DMS153 treated with DMSO at 0.1 percent for 48 hours (cell line): Measurements from ENCODE around the gene NKAIN2.
A peak's percentile ranks its signal among the peaks of the same experiment; 100 is the strongest.

ENCODE experiments used
- DNase-seq: peaks from one replicate; lab custom pipeline; 2025; ENCODE audit not compliant: unreplicated experiment; lab: John Stamatoyannopoulos, UW

Gene NKAIN2

DNA sequence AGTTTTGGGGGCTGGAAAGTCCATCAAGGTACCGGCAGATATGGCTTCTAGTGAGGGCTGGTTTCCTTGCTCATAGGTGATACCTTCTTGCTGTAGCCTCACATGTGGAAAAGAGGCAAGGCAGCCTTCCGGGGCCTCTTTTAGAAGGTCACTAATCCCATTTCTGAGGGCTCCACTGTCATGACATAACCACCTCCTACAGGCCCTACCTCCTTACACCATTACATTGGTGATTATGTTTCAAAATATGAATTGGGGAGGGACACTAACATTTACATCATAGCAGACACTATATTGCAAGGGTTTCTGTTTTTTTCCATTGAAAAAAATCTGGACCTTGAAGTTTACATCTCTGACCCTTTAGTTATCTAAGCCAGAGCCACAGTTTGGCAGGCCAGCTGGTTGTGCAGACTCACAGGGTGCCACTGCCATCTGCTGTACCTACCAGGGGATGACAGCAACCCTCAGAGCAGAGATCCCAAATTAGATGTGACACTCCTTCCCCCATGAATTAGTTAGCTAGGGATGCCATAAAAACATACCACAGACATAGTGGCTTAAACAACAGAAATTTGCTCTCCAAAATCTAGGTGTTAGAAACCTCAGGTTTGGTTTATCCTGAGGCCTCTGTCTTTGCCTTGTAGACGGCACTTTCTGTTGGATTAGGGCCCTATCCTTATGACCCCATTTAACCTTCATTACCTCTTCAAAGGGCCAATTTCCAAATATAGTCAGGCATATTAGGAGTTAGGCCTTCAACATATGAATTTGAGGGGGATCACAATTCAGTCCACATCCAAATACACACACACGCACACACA is 992.2 kb downstream of the NKAIN2 start:
- peak; percentile 81 for DNase-seq

DNA sequence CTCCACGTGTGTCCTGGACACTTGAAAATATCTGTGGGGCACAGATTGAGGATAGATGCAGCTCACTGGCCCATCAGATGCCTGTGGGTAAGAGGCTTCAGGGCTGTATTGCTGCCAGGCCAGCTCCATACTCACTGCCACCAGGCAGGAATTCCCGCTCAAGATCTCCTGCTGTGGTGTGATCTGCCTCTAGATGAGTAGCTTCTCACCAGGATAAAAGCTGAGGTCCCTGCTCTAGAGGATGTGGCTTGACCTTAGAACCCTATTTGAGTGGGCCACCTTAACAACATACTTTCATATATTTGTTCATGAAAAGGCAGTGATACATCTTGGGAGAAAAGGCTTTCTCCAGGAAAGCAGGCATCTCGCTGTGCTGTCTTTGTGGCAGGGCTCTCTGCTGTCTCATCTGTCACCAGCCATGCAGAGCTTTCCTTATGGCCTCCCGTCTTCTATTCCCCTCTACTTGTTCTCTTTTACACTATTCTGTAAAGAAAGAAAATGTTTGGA is 992.9 kb downstream of the NKAIN2 start:
- DNase-seq = no peak

DNA sequence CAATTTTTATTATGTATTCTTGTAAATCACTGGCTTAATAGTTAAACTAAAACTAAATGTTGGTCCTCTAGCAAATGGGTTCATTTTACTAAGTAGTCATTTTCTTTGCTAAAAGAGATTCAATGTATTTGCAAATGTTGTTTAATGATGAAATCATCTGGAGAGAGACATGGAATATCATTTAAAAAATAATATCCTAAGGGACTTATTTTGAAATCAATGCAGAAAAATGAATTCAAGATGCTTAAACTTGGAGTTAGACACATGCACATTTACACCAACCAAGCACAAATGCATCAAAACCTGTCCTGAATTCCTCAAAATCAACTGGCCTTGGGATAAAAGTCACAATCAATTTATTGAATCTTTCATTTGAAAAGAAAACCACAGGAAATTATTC is 993.6 kb downstream of the NKAIN2 start:
- DNase-seq = no peak

DNA sequence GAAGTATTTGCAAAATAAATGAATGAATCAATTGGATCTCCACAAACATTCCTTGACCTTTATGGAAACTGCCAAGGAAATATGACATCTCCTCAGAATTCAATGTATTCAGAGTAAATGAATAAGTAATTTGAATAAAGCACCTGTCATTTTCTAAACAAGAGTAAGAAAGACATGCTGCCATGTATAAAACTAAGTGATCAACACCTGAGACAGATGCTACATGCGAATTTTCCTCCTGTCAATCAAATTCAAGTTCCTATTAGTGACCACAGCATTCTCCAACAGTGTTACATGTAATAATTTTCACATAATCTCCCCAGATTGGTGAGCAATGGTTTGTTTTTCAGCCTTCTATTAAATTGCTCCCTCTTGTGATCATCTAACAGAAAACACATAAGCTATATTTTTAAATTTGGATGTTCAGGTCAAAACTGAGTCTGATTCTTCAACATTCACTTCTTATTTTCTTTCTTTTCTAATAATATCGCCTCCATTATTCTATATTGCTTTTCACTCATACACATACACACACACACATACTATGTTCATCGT is 995.4 kb downstream of the NKAIN2 start:
- DNase-seq = no peak

DNA sequence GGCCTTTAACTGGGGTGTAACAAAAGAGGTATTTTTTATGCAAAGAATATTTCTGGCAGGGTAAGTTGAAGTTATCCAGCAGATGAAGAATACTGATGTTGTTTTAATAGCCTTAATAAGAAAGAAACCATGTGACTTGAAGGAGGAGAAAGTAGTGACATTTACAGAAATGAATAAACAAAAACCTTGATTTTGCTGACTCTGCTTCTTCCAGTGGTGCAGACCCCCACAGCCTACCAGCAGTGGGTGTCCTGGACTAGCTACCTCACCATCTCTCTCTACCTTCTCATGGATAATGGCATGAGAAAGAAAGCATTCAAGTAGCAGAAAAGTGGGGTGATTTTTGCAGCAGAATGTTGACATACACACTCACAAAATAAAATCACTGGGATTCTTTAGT is 996.0 kb downstream of the NKAIN2 start:
- no peak for DNase-seq

DNA sequence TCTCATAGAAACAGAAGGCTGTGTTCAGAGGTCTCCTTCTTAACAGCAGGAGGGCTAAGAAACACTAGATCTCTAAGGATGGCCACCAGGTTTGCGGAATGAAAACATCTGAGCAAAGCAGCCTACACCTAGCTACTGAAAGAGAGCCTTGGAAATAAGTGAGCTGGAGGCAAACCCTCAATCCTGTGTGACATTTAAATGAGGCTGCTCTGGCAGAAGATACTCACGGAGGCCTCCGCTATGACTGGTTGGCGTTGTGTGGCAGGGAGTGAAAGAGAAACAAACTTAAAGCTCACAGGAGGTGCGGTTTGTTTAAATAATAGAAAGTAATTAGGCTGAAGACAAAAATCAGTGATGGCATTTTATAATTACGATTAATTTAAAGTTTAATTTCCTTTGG is 996.6 kb downstream of the NKAIN2 start:
- no peak for DNase-seq

DNA sequence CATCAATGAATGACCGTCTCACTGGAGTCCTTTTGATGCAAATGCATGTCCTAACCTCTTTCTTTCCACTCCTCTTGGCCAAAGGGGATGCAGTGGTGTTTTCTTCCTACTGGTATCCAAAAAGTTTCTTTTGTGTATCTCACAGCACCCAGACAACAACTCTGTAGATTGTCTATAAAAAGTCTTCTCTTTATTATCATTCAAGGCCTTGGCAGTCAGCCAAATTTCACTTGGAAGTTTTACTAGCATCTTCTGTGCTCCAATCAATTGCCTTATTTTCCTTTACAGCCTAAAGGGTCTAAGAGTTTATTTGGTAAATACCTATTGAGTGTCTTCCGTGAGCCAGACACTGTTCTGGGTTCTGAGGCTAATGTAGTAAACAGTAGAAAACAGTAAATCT is 1008.4 kb downstream of the NKAIN2 start:
- no peak for DNase-seq

DNA sequence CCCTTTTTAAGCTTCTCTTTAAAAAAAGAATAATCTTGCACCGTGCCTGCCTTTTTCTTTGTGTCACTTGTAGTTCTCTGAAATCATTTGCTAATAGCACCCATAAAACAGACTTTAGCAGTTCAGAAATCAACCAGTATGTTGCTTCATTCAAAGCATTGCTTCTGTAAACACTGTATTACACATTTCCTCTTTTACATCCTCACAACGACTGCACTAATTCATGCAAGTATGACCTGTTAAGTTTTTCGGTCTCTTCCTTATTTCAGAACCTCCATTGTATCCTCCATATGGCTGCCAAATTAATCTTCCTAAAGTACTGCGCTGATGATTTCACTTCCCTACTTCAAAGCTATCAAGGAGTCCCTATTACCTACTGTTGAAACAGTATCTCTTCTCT is 1015.7 kb downstream of the NKAIN2 start:
- no peak for DNase-seq

DNA sequence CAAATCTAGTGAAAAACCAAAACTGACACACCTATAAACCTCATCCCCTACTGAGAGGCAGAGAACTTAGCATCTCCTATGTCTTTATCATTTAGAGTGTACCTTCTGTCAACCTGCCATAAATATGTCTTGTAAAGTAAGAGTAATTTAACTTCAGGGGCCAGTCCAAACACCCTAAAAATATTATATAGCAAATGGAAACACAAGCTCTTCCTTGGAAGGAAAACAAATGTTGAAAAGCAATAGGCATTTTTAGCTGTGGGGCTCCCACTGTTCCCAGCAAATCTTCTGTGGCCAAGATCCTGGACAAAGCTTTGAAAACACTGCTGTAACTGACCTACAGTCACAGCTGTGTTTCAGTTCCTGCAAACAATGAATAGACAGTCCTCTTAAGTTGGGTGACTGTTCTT is 1018.5 kb downstream of the NKAIN2 start:
- DNase-seq = no peak

DNA sequence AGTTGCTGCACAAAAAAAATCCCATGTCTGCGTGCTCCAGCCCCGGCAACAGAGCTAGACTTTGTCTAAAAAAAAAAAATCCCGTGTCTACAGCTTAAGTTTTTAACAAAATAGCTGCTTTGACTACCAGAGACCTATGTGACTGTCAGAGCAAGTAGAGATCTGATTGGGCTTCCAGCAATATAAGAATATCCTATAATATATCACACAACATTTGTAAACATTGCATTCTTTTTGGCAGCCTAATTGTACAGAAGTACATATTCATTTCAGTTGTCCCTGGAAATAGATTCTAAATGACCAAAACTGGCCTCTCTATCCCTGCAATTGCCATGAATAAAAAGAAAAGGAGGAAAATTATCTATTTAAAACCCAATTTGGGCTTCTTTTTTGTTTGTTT is 1019.1 kb downstream of the NKAIN2 start:
- DNase-seq = no peak

DNA sequence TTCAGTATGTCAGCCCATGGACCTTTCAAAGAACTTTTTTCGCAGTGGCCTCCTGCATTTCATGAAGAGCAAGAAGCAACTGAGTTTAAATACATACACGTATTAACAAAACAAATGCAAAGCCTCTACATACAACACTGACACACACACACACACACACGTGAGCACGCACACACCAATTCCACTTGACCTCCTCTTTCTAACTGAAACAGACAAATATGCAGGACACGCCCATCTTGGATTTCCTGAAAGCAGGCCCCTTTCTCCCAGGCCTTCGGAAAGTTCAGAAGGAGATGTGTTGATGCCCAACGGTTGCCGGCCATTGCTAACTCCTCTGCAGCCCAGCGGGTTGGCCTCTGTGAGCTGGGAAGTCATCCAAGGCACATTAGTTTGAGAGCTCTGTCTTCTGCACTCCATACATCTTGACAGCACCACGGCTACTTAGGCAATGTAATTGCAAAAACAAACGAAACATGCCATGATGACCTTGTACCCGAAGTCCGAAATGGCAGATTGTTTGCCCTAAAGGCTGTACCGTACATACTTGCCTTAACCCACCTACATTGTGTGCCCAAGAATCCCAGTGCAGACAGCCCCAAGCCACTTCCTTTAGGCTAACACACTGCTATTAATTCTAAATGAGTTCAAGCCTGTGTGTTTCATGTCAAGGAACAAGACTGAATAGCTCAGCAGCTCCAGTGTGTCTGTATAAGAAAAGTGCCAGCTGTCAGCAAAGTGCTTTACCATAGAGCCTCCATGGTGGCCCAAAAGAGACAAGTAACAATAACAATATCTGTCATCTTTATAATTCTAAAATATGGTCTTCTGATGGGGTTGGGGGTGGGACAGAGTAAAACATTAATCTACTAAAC is 1019.8 kb downstream of the NKAIN2 start:
- no peak for DNase-seq

DNA sequence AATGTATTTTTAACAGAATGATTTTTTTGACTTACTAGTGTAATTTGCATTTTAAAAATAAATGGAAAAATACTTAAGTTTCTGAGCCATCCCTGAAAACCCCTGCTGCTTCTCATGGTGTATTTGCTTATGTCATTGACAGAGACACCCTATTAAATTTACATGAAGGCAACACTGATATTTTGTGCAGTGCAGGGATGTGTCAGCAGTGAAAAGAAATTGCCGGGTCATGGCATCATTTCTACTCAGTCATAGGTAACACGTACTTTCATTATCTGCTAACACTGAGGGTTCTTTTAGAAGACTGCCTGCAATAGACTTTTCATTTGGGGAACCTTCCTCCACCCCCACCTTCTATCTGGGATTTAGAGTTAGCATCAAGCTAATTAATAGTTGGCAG is 1021.9 kb downstream of the NKAIN2 start:
- DNase-seq = no peak

DNA sequence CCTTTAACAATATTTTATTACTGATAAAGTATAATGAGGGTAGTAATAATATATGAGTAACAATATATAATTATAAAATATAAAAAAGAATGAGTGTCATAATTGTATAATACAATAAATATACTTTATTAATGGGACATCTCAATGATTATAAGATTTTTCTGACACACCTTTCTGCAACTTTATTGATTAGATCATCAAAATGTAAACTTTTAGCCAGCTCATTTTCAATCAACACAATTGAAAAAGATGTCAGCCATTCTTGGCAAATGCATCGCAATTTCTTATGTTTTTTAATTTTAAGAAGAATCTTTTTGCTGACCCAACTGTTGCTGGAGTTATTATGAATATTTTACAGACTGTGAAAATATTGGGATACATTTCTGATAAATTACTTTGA is 1026.2 kb downstream of the NKAIN2 start:
- DNase-seq = no peak

DNA sequence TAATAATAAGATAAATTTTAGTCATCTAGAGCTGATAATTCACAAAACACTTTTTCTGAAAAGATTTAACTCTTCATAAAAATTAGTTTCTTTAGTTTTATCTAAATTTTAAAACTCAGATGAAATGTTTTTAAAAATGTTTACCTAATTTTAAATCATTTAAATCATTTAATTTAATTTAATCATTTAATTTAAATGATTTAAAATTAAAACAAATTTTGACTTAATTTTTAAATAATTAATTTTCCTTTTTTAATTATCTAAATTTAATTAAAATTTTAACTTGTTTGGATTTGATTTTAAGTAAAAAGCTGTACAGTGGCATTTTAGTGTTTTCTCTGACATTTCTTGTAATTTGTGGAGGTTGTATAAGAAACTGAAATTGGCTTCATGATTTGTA is 1026.8 kb downstream of the NKAIN2 start:
- DNase-seq = no peak

DNA sequence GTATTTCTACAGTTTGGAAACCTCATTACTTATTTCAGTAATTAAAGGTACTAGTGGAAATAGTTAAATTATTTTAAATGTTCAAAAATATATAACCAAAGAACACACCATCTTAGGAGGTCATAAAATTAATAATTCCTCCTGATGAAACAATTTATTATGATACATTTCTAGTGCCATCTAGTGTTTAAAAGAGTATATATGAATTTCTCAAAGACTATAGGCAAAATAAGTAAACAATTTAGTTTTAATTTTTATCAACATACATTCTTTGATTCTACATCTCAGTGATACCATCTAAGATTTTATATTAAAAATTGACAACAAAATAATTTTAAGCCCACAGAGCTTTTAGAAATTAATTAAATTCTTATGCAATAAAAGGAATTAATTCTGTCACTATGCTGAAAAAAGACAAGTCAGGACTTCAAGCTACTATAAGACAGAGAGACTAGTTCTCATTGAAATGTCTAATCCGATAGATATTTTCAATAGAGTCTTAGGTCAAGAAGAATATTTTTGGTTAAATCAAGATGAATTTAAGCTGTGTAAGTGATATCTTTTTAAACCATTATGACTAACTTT is 1050.8 kb downstream of the NKAIN2 start:
- DNase-seq = peak; percentile 23

DNA sequence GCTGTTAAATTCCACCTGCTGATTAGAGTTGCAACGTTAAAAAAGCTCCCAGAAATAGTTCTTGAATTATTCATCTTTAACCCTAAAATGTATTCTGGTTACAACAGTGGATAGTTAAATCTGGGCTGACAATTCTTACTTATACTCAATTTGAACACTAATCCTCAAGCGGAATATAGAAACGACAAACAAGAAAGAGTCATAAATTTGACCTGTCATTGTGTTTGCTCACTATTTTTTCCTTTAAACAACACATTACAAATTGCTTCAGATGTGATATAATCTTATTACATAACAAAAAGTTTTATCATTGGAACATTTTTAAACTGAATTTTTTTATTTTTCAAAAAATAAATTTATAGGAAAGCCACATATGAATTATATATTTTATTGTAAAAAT is 1054.1 kb downstream of the NKAIN2 start:
- no peak for DNase-seq

DNA sequence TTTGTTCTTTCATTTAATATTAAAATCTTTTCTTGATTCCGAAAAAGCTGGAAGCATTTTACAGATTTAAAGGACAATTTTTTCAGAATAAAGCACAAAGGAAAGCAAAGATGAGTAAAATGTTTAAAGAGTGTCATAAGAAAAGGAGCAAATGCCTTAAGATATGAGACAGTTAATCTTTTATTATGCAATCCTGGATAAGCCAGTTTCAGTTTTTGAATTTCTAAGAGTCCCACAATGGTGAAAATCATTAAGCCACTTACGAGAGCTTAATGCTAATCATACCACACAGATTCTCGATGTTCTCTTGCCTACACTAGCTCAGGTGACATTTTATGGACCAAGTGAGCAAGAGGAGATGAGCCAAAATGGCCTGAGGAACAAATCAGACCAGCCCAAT is 1054.9 kb downstream of the NKAIN2 start:
- no peak for DNase-seq

DNA sequence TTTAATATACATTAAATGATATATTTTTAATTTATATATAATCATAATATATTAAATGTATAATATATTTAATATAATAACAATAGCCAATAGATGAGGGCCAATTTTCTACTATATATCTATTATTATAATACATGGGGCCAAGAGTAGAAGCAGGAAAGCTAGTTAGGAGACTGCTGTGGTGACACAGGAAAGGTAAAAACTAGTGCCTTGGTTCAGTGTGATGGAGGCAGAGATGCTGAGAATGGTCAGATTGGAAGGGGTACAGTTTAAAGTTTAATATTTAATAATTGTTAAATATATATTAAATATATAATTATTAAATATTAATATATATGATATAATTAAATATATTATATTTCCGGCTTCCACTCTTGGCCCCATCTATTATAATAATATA is 1055.7 kb downstream of the NKAIN2 start:
- no peak for DNase-seq

DNA sequence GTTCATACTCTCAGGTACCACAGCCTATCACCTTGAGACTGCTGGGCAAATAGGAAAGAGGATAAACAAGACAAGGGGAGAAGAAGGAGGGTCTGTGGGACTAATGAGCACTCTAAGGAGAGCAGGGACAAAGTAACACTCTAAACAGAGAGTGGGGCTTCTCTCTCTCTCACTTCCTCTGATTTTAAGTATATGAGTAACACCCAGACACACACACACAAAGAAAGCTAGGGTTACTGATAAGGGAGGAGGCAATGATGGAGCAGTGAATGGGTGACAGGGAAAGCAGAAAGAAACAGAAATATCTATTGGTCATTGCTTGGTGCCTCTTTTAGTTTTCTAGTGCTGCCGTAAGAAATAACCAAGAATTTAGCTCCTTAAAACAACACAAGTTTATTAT is 1062.4 kb downstream of the NKAIN2 start:
- DNase-seq = no peak

DNA sequence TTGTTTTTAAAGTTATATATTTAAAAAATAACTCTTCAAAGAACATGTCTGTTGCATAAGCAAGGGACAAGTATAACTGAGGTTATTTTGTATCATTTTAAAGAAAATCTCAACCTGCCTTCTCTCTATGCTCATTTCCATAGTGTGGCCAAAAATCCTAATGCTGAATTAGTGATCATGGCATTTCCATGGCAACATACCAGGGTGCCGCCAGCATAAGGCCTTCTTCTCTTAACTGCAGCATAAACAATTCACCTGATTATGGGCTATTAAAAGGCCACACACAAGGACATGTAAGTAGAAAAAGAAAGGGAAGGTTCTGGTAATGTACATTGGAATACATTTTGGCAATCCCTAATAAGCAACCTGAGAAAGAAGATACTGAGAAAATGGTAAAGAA is 1063.5 kb downstream of the NKAIN2 start:
- no peak for DNase-seq

DNA sequence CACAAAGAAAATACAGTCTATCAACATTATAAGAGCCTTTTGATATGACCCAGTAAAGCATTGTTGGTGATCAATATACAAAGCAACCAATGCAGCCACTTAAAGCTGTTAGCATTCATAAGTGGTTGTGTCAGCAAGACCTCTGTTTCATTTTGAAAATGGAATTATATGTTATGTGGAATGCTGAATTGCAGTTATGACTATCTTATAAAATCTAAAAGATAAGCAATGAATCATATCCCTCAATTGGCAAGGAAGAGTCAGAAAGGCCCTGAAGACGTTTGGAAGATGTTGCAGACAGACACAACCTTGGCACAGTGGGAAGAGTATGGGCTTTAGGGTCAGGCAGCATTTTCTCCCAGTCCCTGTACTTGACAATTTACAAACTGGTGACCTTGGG is 1064.8 kb downstream of the NKAIN2 start:
- no peak for DNase-seq
